Measurements from ENCODE around the gene DYNLL2. TPM values are rescaled to one million over a fixed set of nuclear protein-coding genes. Genes with fewer than 3 reads are reported as not detected.

The DYNLL2 gene
- total and polyA plus RNA-seq, 2 experiments from 2014 or later, result 1.5 to 11.3 TPM

- no peak overlapping the region for H3K4me2 ChIP-seq (ENCODE audit: unreplicated experiment)
- in situ Hi-C loops (cut with MboI), result no loop called here
Measured at GRCh38 chr17:58112970-58113631, 29.9 kb downstream of the DYNLL2 start.

GRCh38 chr17:58113947-58114346, 30.7 kb downstream of the DYNLL2 start:
- no peaks in the 10 kb centered on the region for H3K36me3 ChIP-seq (ENCODE audit: low read depth)
- H3K9ac ChIP-seq, result no peak overlapping the region
- in situ Hi-C loops (cut with MboI), result no loop called here
- no peak overlapping the region for H3K27ac ChIP-seq
- H3K27me3 ChIP-seq (replicated peaks; ENCODE audit: insufficient read depth), result no peaks in the 10 kb centered on the region
- no peak overlapping the region for H3K4me2 ChIP-seq (ENCODE audit: unreplicated experiment)
- H2AFZ ChIP-seq, result no peak overlapping the region
- no peaks in the 10 kb centered on the region for H3K9me2 ChIP-seq (ENCODE audit: insufficient read depth)
- no peaks in the 10 kb centered on the region for H4K20me1 ChIP-seq (ENCODE audit: insufficient read depth)
- no peak overlapping the region for H3K4me3 ChIP-seq
- no peak for DNase-seq
- H3F3A ChIP-seq (ENCODE audit: insufficient read depth), result no peaks in the 10 kb centered on the region
- TF ChIP-seq EZH2 (IDR thresholded peaks at IDR 0.05; ENCODE audit: insufficient read depth, poor library complexity, severe bottlenecking) (no peak), EZH2phosphoT487 (IDR thresholded peaks at IDR 0.05; ENCODE audit: insufficient read depth, low read depth) (no peak)
- no peaks in the 10 kb centered on the region for H3K9me3 ChIP-seq (ENCODE audit: low read depth)
- no peaks in the 10 kb centered on the region for H3K4me1 ChIP-seq (ENCODE audit: insufficient read depth)
- H3K79me2 ChIP-seq (ENCODE audit: insufficient read depth), result no peaks in the 10 kb centered on the region
- WGBS, 2 experiments (ENCODE audit: low coverage in 1 of 2, low lambda C conversion rate in 2 of 2, missing lambda C conversion rate in 2 of 2), result 43 to 44% methylated on average over 4 of the region's 4 CpGs

More at GRCh38 chr17:58112970-58113631, 29.9 kb downstream of the DYNLL2 start:
- no peaks in the 10 kb centered on the region for H3K79me2 ChIP-seq (ENCODE audit: insufficient read depth)
- H2AFZ ChIP-seq, result no peak overlapping the region
- no peaks in the 10 kb centered on the region for H3K9me2 ChIP-seq (ENCODE audit: insufficient read depth)
- H4K20me1 ChIP-seq (ENCODE audit: insufficient read depth), result no peaks in the 10 kb centered on the region
- no peaks in the 10 kb centered on the region for H3K36me3 ChIP-seq (ENCODE audit: low read depth)
- H3K27ac ChIP-seq, result no peak overlapping the region
- no peak overlapping the region for H3K9ac ChIP-seq
- no peaks in the 10 kb centered on the region for H3K9me3 ChIP-seq (ENCODE audit: low read depth)
- DNase-seq, result peak; percentile 73
- TF ChIP-seq EZH2phosphoT487 (IDR thresholded peaks at IDR 0.05; ENCODE audit: insufficient read depth, low read depth) (no peak), EZH2 (IDR thresholded peaks at IDR 0.05; ENCODE audit: insufficient read depth, poor library complexity, severe bottlenecking) (no peak)
- no peaks in the 10 kb centered on the region for H3K4me1 ChIP-seq (ENCODE audit: insufficient read depth)
- no peaks in the 10 kb centered on the region for H3K27me3 ChIP-seq (replicated peaks; ENCODE audit: insufficient read depth)
- no peak overlapping the region for H3K4me3 ChIP-seq
- H3F3A ChIP-seq (ENCODE audit: insufficient read depth), result no peaks in the 10 kb centered on the region
- WGBS, 2 experiments (ENCODE audit: low coverage in 1 of 2, low lambda C conversion rate in 2 of 2, missing lambda C conversion rate in 2 of 2), result 23 to 24% methylated on average over 17 of the region's 17 CpGs

GRCh38 chr17:58117382-58117781, 34.2 kb downstream of the DYNLL2 start:
- no peak overlapping the region for H3K4me3 ChIP-seq

GRCh38 chr17:58119491-58119890, 36.3 kb downstream of the DYNLL2 start:
- no peak for DNase-seq
- no peaks in the 10 kb centered on the region for H3K4me1 ChIP-seq (ENCODE audit: insufficient read depth)
- H3K27ac ChIP-seq, result no peak overlapping the region
- in situ Hi-C loops (cut with MboI), result no loop called here
- no peaks in the 10 kb centered on the region for H3K27me3 ChIP-seq (replicated peaks; ENCODE audit: insufficient read depth)
- WGBS, 2 experiments (ENCODE audit: low coverage in 1 of 2, low lambda C conversion rate in 2 of 2, missing lambda C conversion rate in 2 of 2), result 45 to 46% methylated on average over 3 of the region's 3 CpGs
- H2AFZ ChIP-seq, result no peak overlapping the region
- no peaks in the 10 kb centered on the region for H3K9me3 ChIP-seq (ENCODE audit: low read depth)
- H3K36me3 ChIP-seq (ENCODE audit: low read depth), result no peaks in the 10 kb centered on the region
- TF ChIP-seq EZH2phosphoT487 (IDR thresholded peaks at IDR 0.05; ENCODE audit: insufficient read depth, low read depth) (no peak), EZH2 (IDR thresholded peaks at IDR 0.05; ENCODE audit: insufficient read depth, poor library complexity, severe bottlenecking) (no peak)
- H3F3A ChIP-seq (ENCODE audit: insufficient read depth), result no peaks in the 10 kb centered on the region
- no peaks in the 10 kb centered on the region for H4K20me1 ChIP-seq (ENCODE audit: insufficient read depth)
- no peak overlapping the region for H3K4me3 ChIP-seq
- H3K9me2 ChIP-seq (ENCODE audit: insufficient read depth), result no peaks in the 10 kb centered on the region
- H3K9ac ChIP-seq, result no peak overlapping the region
- H3K79me2 ChIP-seq (ENCODE audit: insufficient read depth), result no peaks in the 10 kb centered on the region
- no peak overlapping the region for H3K4me2 ChIP-seq (ENCODE audit: unreplicated experiment)

More at GRCh38 chr17:58117382-58117781, 34.2 kb downstream of the DYNLL2 start:
- WGBS, 2 experiments (ENCODE audit: low coverage in 1 of 2, low lambda C conversion rate in 2 of 2, missing lambda C conversion rate in 2 of 2), result 37 to 56% methylated on average over 5 of the region's 5 CpGs
- H3K9me2 ChIP-seq (ENCODE audit: insufficient read depth), result no peaks in the 10 kb centered on the region
- no peak overlapping the region for H3K27ac ChIP-seq
- H3F3A ChIP-seq (ENCODE audit: insufficient read depth), result no peaks in the 10 kb centered on the region
- H3K4me2 ChIP-seq (ENCODE audit: unreplicated experiment), result no peak overlapping the region
- no peak overlapping the region for H2AFZ ChIP-seq
- no peak overlapping the region for H3K9ac ChIP-seq
- H3K36me3 ChIP-seq (ENCODE audit: low read depth), result no peaks in the 10 kb centered on the region
- H3K4me1 ChIP-seq (ENCODE audit: insufficient read depth), result no peaks in the 10 kb centered on the region
- DNase-seq, result no peak
- H4K20me1 ChIP-seq (ENCODE audit: insufficient read depth), result no peaks in the 10 kb centered on the region
- TF ChIP-seq EZH2phosphoT487 (IDR thresholded peaks at IDR 0.05; ENCODE audit: insufficient read depth, low read depth) (no peak), EZH2 (IDR thresholded peaks at IDR 0.05; ENCODE audit: insufficient read depth, poor library complexity, severe bottlenecking) (no peak)
- no peaks in the 10 kb centered on the region for H3K27me3 ChIP-seq (replicated peaks; ENCODE audit: insufficient read depth)
- no peaks in the 10 kb centered on the region for H3K9me3 ChIP-seq (ENCODE audit: low read depth)
- no peaks in the 10 kb centered on the region for H3K79me2 ChIP-seq (ENCODE audit: insufficient read depth)
- in situ Hi-C loops (cut with MboI), result no loop called here

Data from GM23248 (cell line).